ENCODE data around the gene ACSF2. TPM values are rescaled to one million over a fixed set of nuclear protein-coding genes. Genes with fewer than 3 reads are reported as not detected.

The ACSF2 gene
- total and polyA plus RNA-seq, 2 of the 13 experiments (the other 11 are each of a cell fraction or from before 2014, with no cell fraction given), result 87.3 to 109 TPM

GRCh38 chr17:50478391-50479381 is 52.7 kb downstream of the ACSF2 start, which contains the start of gene RSAD1 (continued):
- TF ChIP-seq ZGPAT (CRISPR knock-in tag; IDR thresholded peaks at IDR 0.05) (peak; percentile 92; the same call in 1 of the 2 replicates), NFIC (IDR thresholded peaks at IDR 0.05; ENCODE audit: low read length) (peak; percentile 12; the same call in 1 of the 2 replicates), MZF1 (CRISPR knock-in tag; IDR thresholded peaks at IDR 0.05; ENCODE audit: borderline replicate concordance) (no peak), GABPB1 (CRISPR knock-in tag; IDR thresholded peaks at IDR 0.05) (peak; percentile 92), JUNB (CRISPR knock-in tag; IDR thresholded peaks at IDR 0.05; ENCODE audit: borderline replicate concordance) (no peak), CENPBD1 (CRISPR knock-in tag; IDR thresholded peaks at IDR 0.05; ENCODE audit: borderline replicate concordance, low read depth) (no peak), MED13 (CRISPR knock-in tag; IDR thresholded peaks at IDR 0.05) (peak; percentile 53; the same call in 1 of the 2 replicates), HMGA1 (CRISPR knock-in tag; conservative IDR thresholded peaks at IDR 0.05) (no peak), ARNTL (CRISPR knock-in tag; IDR thresholded peaks at IDR 0.05) (peak; percentile 98), SYNCRIP (IDR thresholded peaks at IDR 0.05; ENCODE audit: insufficient read depth, low read depth, low read length) (no peak), ZNF720 (CRISPR knock-in tag; IDR thresholded peaks at IDR 0.05) (no peak), ZNF660 (CRISPR knock-in tag; IDR thresholded peaks at IDR 0.05; ENCODE audit: borderline replicate concordance, low read depth) (no peak), CHD4 (IDR thresholded peaks at IDR 0.05; ENCODE audit: borderline replicate concordance, low read length) (peak; percentile 30; the same call in 1 of the 2 replicates), TSC22D2 (CRISPR knock-in tag; IDR thresholded peaks at IDR 0.05; ENCODE audit: borderline replicate concordance) (no peak; the same call in 1 of the 2 replicates), KLF9 (CRISPR knock-in tag; IDR thresholded peaks at IDR 0.05; ENCODE audit: low read depth) (peak; percentile 31; the same call in 1 of the 2 replicates), PRDM10 (CRISPR knock-in tag; IDR thresholded peaks at IDR 0.05; ENCODE audit: low read depth) (no peak), PTBP1 (IDR thresholded peaks at IDR 0.05; ENCODE audit: low read depth, low read length, poor library complexity, severe bottlenecking) (peak; percentile 79), ZNF619 (CRISPR knock-in tag; IDR thresholded peaks at IDR 0.05) (peak; percentile 71; the same call in 1 of the 2 replicates), NFE2L2 (IDR thresholded peaks at IDR 0.05; ENCODE audit: low read length) (no peak), ZNF563 (CRISPR knock-in tag; IDR thresholded peaks at IDR 0.05) (peak; percentile 98), SIX1 (CRISPR knock-in tag; IDR thresholded peaks at IDR 0.05; ENCODE audit: borderline replicate concordance) (no peak), NFKB2 (CRISPR knock-in tag; IDR thresholded peaks at IDR 0.05; ENCODE audit: borderline replicate concordance) (peak; percentile 74; the same call in 1 of the 2 replicates)

Data from HepG2 (cell line).